ENCODE measurements around the gene PPP2R2C.

Gene PPP2R2C

GRCh38 chr4:6379767-6380745 is 92.4 kb downstream of the PPP2R2C start:
- DNase-seq (ENCODE audit: low spot score), result no peak

GRCh38 chr4:6378493-6379445 is 93.6 kb downstream of the PPP2R2C start:
- DNase-seq (ENCODE audit: low spot score), result no peak

- DNase-seq (ENCODE audit: low spot score), result no peak
Measured at GRCh38 chr4:6377626-6378492, 94.6 kb downstream of the PPP2R2C start.

GRCh38 chr4:6375620-6376295 is 96.7 kb downstream of the PPP2R2C start:
- no peak for DNase-seq (ENCODE audit: low spot score)

- no peak for DNase-seq (ENCODE audit: low spot score)
Measured at GRCh38 chr4:6374575-6374974, 97.8 kb downstream of the PPP2R2C start.

GRCh38 chr4:6373541-6374410 is 98.6 kb downstream of the PPP2R2C start:
- DNase-seq (ENCODE audit: low spot score), result no peak

- no peak for DNase-seq (ENCODE audit: low spot score)
Measured at GRCh38 chr4:6372649-6373525, 99.5 kb downstream of the PPP2R2C start.

- DNase-seq (ENCODE audit: low spot score), result no peak
Measured at GRCh38 chr4:6371812-6372211, 100.6 kb downstream of the PPP2R2C start.

GRCh38 chr4:6371271-6371670 is 101.1 kb downstream of the PPP2R2C start:
- DNase-seq (ENCODE audit: low spot score), result no peak

GRCh38 chr4:6369924-6370645 is 102.3 kb downstream of the PPP2R2C start:
- no peak for DNase-seq (ENCODE audit: low spot score)

GRCh38 chr4:6369511-6369910 is 102.9 kb downstream of the PPP2R2C start:
- DNase-seq (ENCODE audit: low spot score), result no peak

- DNase-seq (ENCODE audit: low spot score), result no peak
Measured at GRCh38 chr4:6369035-6369434, 103.4 kb downstream of the PPP2R2C start.

GRCh38 chr4:6368601-6369000 is 103.8 kb downstream of the PPP2R2C start:
- no peak for DNase-seq (ENCODE audit: low spot score)

- no peak for DNase-seq (ENCODE audit: low spot score)
Measured at GRCh38 chr4:6368096-6368495, 104.3 kb downstream of the PPP2R2C start.

GRCh38 chr4:6367371-6367851 is 105.0 kb downstream of the PPP2R2C start:
- no peak for DNase-seq (ENCODE audit: low spot score)

- no peak for DNase-seq (ENCODE audit: low spot score)
Measured at GRCh38 chr4:6366581-6366980, 105.8 kb downstream of the PPP2R2C start.

- no peak for DNase-seq (ENCODE audit: low spot score)
Measured at GRCh38 chr4:6365545-6366086, 106.8 kb downstream of the PPP2R2C start.

GRCh38 chr4:6364581-6364980 is 107.8 kb downstream of the PPP2R2C start:
- no peak for DNase-seq (ENCODE audit: low spot score)
